MM.1S (cell line): Measurements from ENCODE around the gene ATP2B1.

ENCODE experiments used
- DNase-seq: peaks from one replicate; pipeline ENCODE4 v3.0.0-alpha.2; 2015
- H2AFZ ChIP-seq: fragments of 300-600 bp; sonication (generic); 2 replicates; pipeline ENCODE4 v1.6.0; 2016; ENCODE audit warnings: antibody characterized with exemption, low read length
- H3F3A ChIP-seq: fragments of 300-600 bp; sonication (generic); 2 replicates; pipeline ENCODE4 v1.6.1; 2016; ENCODE audit warnings: mild to moderate bottlenecking, antibody characterized with exemption, low read length, moderate library complexity, mixed read lengths; ENCODE audit not compliant: insufficient read depth
- H3K27ac ChIP-seq: fragments of 300-600 bp; sonication (generic); 2 replicates; pipeline ENCODE4 v1.5.1; 2016; ENCODE audit warnings: mild to moderate bottlenecking, low read length
- H3K27me3 ChIP-seq: fragments of 300-600 bp; sonication (generic); replicated peaks from 2 replicates; pipeline ENCODE4 v1.6.0; 2016; ENCODE audit warnings: low read length; ENCODE audit not compliant: insufficient read depth
- H3K36me3 ChIP-seq: fragments of 300-600 bp; sonication (generic); replicated peaks from 2 replicates; pipeline ENCODE4 v1.6.1; 2016; ENCODE audit warnings: mild to moderate bottlenecking, low read length, mixed read lengths; ENCODE audit not compliant: insufficient read depth
- H3K4me1 ChIP-seq: fragments of 300-600 bp; sonication (generic); 2 replicates; pipeline ENCODE4 v1.6.1; 2016; ENCODE audit warnings: low read length, mixed read lengths
- H3K4me2 ChIP-seq: fragments of 300-600 bp; sonication (generic); 2 replicates; pipeline ENCODE4 v1.6.0; 2016; ENCODE audit warnings: low read depth, low read length
- H3K4me3 ChIP-seq: fragments of 300-600 bp; sonication (generic); 2 replicates; pipeline ENCODE4 v1.5.1; 2016; ENCODE audit warnings: low read length, mixed read lengths
- H3K79me2 ChIP-seq: fragments of 300-600 bp; sonication (generic); 2 replicates; pipeline ENCODE4 v1.6.1; 2016; ENCODE audit warnings: mixed run types, low read length, mixed read lengths
- H3K9ac ChIP-seq: fragments of 300-600 bp; sonication (generic); 2 replicates; pipeline ENCODE4 v1.6.1; 2016; ENCODE audit warnings: low read length, mixed read lengths
- H3K9me2 ChIP-seq: fragments of 300-600 bp; sonication (generic); replicated peaks from 2 replicates; pipeline ENCODE4 v1.6.1; 2016; ENCODE audit warnings: mild to moderate bottlenecking, low read length, mixed read lengths; ENCODE audit not compliant: insufficient read depth
- H3K9me3 ChIP-seq: fragments of 300-600 bp; sonication (generic); replicated peaks from 2 replicates; pipeline ENCODE4 v1.6.1; 2016; ENCODE audit warnings: mild to moderate bottlenecking, low read length, mixed read lengths; ENCODE audit not compliant: insufficient read depth
- H4K20me1 ChIP-seq: fragments of 300-600 bp; sonication (generic); 2 replicates; pipeline ENCODE4 v1.6.1; 2016; ENCODE audit warnings: mild to moderate bottlenecking, low read length, moderate library complexity, mixed read lengths; ENCODE audit not compliant: insufficient read depth
- CTCF ChIP-seq: fragments of 300-600 bp; sonication (generic); IDR thresholded peaks from 2 replicates; pipeline ENCODE4 v1.5.1; 2016; ENCODE audit warnings: antibody characterized with exemption, low read length, mixed read lengths
- EZH2 ChIP-seq: fragments of 300-600 bp; sonication (generic); optimal IDR thresholded peaks from 2 replicates; pipeline ENCODE3; 2017; ENCODE audit warnings: low read depth, mild to moderate bottlenecking, antibody characterized with exemption, low read length, mixed read lengths
- EZH2phosphoT487 ChIP-seq: fragments of 300-600 bp; sonication (generic); IDR thresholded peaks from 2 replicates; pipeline ENCODE4 v1.6.1; 2018; ENCODE audit warnings: antibody characterized with exemption, low read length

ATP2B1 gene

GRCh38 chr12:89740943-89741342 is 32.3 kb upstream of the ATP2B1 start:
- Histone ChIP-seq H3K9me3 (no peaks in the 10 kb centered on the region), H3K27ac (no peak overlapping the region), H3K4me1 (no peaks in the 10 kb centered on the region), H3K27me3 (no peaks in the 10 kb centered on the region), H3K4me2 (no peak overlapping the region), H3K9ac (no peak overlapping the region), H3K36me3 (no peaks in the 10 kb centered on the region), H3K9me2 (no peaks in the 10 kb centered on the region), H3K4me3 (no peak overlapping the region), H3K79me2 (no peaks in the 10 kb centered on the region), H2AFZ (no peak overlapping the region), H4K20me1 (no peaks in the 10 kb centered on the region), H3F3A (no peaks in the 10 kb centered on the region)
- TF ChIP-seq EZH2 (no peak), CTCF (no peak), EZH2phosphoT487 (no peak)
- DNase-seq: no peak

- no peak overlapping the region for H3K27ac ChIP-seq
- no peaks in the 10 kb centered on the region for H3K27me3 ChIP-seq
- H3K4me2 ChIP-seq: no peak overlapping the region
- TF ChIP-seq CTCF (no peak), EZH2phosphoT487 (no peak), EZH2 (no peak)
- DNase-seq: no peak
- H3K79me2 ChIP-seq: no peaks in the 10 kb centered on the region
- no peaks in the 10 kb centered on the region for H3K4me1 ChIP-seq
- H4K20me1 ChIP-seq: no peaks in the 10 kb centered on the region
- H3K4me3 ChIP-seq: no peak overlapping the region
- no peak overlapping the region for H2AFZ ChIP-seq
- H3K9me2 ChIP-seq: no peaks in the 10 kb centered on the region
- no peak overlapping the region for H3K9ac ChIP-seq
- no peaks in the 10 kb centered on the region for H3K36me3 ChIP-seq
- H3F3A ChIP-seq: no peaks in the 10 kb centered on the region
- H3K9me3 ChIP-seq: no peaks in the 10 kb centered on the region
These were observed 28.4 kb upstream of the ATP2B1 start for GRCh38 chr12:89736995-89737394.

- TF ChIP-seq EZH2phosphoT487 (no peak), EZH2 (no peak), CTCF (no peak)
- Histone ChIP-seq H3K9me2 (no peaks in the 10 kb centered on the region), H3K4me1 (no peaks in the 10 kb centered on the region), H4K20me1 (no peaks in the 10 kb centered on the region), H3K4me2 (no peak overlapping the region), H3K9ac (no peak overlapping the region), H3F3A (no peaks in the 10 kb centered on the region), H3K27me3 (no peaks in the 10 kb centered on the region), H2AFZ (no peak overlapping the region), H3K4me3 (no peak overlapping the region), H3K79me2 (no peaks in the 10 kb centered on the region), H3K9me3 (no peaks in the 10 kb centered on the region), H3K36me3 (no peaks in the 10 kb centered on the region), H3K27ac (no peak overlapping the region)
- DNase-seq: no peak
These were observed 25.1 kb upstream of the ATP2B1 start for GRCh38 chr12:89733579-89734201.
